Measurements from ENCODE around the gene DYSF.

The DYSF gene

DNA sequence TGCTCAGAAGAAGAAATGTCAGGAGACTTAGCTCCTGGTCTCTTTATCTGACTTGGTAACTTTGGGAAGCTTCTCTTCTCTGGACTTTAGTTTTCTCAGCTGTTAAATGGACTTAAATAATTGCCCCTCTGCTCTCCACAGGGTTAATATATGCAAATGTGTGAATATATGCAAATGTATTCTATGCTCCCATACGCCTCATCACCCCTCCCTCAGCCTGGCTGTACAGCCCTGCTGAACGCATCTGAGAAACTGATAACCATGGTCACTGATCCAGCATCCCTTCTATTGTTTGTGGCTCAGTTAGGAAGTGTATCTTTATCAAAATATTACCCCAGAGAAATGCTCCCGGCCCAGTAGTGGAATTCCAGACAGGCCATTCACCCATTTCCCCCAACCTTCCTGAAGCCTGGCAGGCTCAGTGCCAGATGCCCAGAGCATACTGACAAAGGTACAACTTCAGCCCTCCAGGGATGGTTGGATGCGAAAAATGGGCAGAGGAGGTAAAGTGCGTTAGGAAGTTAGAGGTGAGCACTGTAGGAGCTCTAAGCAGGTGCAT, 103.4 kb downstream of the DYSF start:
- TF ChIP-seq, protein P1, sequence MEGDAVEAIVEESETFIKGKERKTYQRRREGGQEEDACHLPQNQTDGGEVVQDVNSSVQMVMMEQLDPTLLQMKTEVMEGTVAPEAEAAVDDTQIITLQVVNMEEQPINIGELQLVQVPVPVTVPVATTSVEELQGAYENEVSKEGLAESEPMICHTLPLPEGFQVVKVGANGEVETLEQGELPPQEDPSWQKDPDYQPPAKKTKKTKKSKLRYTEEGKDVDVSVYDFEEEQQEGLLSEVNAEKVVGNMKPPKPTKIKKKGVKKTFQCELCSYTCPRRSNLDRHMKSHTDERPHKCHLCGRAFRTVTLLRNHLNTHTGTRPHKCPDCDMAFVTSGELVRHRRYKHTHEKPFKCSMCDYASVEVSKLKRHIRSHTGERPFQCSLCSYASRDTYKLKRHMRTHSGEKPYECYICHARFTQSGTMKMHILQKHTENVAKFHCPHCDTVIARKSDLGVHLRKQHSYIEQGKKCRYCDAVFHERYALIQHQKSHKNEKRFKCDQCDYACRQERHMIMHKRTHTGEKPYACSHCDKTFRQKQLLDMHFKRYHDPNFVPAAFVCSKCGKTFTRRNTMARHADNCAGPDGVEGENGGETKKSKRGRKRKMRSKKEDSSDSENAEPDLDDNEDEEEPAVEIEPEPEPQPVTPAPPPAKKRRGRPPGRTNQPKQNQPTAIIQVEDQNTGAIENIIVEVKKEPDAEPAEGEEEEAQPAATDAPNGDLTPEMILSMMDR (IDR thresholded peaks at IDR 0.05; ENCODE audit: extremely low read depth, insufficient read depth, missing control alignments) = no peak
- in situ Hi-C loops (cut with MboI; ENCODE audit: low pct_unique_long_range_greater_than_20kb, low sequenced_read_pairs, unreplicated experiment) = no loop called here
- no peak for DNase-seq (ENCODE audit: low spot score)

DNA sequence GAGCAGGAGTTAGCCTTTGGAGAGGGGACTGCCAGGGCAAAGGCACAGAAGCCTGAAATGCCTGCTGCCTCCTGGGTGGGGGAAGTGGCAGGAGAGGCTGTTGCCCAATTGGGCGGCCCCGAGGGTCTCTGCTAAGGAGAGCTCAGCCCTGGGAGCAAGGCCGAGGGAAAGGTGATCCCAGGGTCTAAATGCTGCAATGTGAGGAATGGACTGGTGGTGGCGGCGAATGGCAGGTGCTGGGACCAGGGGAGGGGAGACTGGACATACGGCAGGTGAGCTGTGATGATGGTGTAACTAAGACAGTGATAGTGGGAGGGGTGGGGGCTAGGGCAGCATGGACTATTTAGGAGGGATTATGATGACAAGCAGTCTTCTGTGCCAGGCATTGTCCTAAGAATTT, 104.0 kb downstream of the DYSF start:
- in situ Hi-C loops (cut with MboI; ENCODE audit: low pct_unique_long_range_greater_than_20kb, low sequenced_read_pairs, unreplicated experiment) = no loop called here
- TF ChIP-seq, protein P1 (IDR thresholded peaks at IDR 0.05; ENCODE audit: extremely low read depth, insufficient read depth, missing control alignments) = no peak
- DNase-seq (ENCODE audit: low spot score) = no peak

DNA sequence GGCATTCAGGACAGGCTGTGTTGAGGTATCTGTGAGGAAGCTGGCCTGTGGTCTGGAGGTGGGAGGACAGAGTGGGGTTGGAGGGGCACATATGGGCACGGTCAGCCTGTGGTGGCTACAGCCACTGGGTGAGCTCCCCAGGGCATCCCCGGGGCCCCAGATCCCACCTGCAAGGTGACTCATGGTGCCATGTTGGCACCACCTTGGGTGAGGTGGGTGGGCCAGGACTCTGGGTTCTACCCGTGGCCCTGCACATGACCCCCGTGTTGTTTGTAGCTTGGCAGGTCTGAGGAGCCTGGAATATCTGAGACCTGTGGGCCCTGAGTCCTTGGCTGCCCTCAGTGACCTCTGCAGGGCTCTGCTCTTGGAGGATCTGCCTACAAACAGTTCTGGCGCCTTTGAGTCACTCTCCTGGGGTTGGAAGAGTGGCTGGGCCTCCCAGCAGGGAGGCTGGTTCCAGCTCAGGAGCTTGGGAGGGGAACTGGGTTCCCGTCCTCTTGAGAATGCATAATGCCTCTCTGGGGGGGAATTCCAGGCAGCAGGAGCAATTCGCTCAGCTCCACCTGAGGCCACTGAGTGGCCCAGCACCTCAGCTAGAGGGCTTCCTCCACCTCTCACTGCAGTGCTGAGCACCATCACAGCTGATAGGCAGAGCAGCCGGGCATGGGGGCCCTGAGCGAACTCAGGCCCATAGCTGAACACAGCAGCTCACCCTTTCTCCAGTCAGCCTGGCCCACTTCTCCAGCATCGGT, 105.1 kb downstream of the DYSF start:
- in situ Hi-C loops (cut with MboI; ENCODE audit: low pct_unique_long_range_greater_than_20kb, low sequenced_read_pairs, unreplicated experiment) = no loop called here
- no peak for DNase-seq (ENCODE audit: low spot score)
- TF ChIP-seq, protein P1 (IDR thresholded peaks at IDR 0.05; ENCODE audit: extremely low read depth, insufficient read depth, missing control alignments) = no peak

DNA sequence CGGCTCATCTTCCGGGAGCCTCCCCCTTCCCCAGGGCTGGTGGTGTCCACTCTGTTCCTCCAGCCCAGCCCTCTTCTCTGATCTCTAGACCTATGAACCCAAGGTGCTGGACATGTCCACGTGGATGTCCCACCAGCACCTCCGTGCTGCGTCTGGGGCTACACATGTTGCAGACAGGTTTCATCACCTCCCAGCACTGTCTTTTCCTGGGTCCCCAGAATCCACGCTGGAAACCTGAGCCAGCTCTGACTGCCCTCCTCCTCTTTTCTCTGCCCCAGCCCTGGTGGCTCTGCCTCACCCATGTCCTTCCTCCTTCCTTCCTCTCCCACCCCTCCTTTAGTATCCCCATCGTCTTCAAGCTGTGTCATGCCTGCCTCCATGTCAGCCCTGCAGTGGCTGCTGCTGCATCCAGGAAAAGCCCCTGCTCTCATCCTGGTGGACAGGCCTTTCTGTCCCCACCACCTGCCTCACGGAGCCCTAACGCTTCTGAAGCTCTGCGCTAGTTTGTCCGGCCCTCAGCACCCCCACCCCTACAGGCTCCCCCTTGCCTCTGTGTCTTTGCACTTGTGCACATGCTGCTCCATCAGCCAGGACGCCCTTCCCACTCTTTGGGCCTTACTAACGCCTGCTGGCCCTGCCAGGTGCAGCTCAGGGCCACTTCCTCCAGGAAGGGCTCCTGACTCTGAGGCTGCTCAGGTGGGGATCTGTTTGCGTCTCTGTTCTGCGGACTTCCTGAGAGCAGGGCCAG, 105.9 kb downstream of the DYSF start:
- in situ Hi-C loops (cut with MboI; ENCODE audit: low pct_unique_long_range_greater_than_20kb, low sequenced_read_pairs, unreplicated experiment) = no loop called here
- TF ChIP-seq, protein P1 (IDR thresholded peaks at IDR 0.05; ENCODE audit: extremely low read depth, insufficient read depth, missing control alignments) = no peak

DNA sequence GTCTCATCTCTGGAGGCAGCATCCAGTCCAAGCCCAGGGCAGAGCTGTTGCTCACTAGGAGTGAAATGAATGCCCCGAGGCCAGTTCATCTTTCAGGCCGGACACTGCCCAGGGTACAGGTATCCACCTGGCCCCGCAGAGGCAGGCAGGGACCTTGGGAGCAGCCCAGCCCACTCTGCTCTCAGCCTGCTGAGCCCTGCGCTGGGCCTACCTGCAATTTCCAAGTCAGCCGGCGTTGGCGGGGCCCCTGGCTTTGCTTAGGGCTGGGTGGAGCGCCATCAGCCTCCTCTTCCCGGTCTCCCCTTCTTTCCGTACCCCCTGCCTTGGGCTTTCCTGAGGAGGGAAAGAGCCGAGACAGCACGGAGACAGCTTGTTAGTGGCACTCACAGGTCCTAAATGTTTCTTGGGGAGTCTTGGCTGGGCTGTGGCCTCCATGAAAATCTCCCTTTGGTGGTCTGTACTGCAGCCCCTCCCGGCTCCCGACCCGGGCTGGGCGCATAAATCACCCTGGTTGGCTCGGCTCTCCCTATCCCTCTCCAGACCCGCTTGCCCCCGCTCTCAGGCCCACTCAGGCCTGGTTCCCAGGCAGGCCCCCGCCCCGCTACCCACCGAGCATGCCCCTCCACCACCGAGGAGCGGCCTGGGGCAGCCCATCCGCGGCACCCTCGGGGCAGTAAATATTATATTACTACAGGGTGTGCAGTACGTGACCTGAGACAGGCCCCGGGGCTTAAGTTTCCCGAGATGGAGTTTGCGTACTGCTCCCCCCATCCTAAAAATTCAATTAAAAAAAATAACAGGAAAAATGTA, 106.7 kb downstream of the DYSF start:
- DNase-seq (ENCODE audit: low spot score) = no peak
- in situ Hi-C loops (cut with MboI; ENCODE audit: low pct_unique_long_range_greater_than_20kb, low sequenced_read_pairs, unreplicated experiment) = no loop called here
- TF ChIP-seq, protein P1 (IDR thresholded peaks at IDR 0.05; ENCODE audit: extremely low read depth, insufficient read depth, missing control alignments) = no peak

More for the DNA sequence above, 105.9 kb downstream of the DYSF start:
- DNase-seq (ENCODE audit: low spot score) = no peak

DNA sequence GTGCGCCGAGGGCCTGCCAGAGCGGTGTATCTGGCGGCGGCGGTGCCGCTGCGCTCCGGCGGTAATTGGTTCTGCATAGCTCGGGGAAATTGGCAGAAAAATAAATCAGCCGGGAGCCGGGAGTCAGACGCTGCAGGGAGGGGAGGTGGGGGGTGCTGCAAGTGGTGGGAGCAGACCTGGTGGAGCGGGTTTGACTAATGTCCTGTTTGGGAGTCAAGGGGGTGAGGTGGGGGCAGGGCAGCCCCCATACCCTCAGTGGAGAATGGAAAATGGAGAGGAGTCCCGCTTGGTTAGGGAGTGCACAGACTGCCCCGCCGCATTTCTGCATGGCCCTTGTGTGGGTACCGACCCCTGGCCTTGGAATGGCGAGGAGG, 107.3 kb downstream of the DYSF start:
- DNase-seq (ENCODE audit: low spot score) = no peak
- TF ChIP-seq, protein P1 (IDR thresholded peaks at IDR 0.05; ENCODE audit: extremely low read depth, insufficient read depth, missing control alignments) = no peak
- in situ Hi-C loops (cut with MboI; ENCODE audit: low pct_unique_long_range_greater_than_20kb, low sequenced_read_pairs, unreplicated experiment) = no loop called here

All from GM13977 (cell line).